ENCODE measurements around the gene SOX4. TPM values are rescaled to one million over a fixed set of nuclear protein-coding genes. Genes with fewer than 3 reads are reported as not detected.

SOX4 gene
- total RNA-seq, 2 experiments from 2014 or later, result 1.4 TPM

DNA sequence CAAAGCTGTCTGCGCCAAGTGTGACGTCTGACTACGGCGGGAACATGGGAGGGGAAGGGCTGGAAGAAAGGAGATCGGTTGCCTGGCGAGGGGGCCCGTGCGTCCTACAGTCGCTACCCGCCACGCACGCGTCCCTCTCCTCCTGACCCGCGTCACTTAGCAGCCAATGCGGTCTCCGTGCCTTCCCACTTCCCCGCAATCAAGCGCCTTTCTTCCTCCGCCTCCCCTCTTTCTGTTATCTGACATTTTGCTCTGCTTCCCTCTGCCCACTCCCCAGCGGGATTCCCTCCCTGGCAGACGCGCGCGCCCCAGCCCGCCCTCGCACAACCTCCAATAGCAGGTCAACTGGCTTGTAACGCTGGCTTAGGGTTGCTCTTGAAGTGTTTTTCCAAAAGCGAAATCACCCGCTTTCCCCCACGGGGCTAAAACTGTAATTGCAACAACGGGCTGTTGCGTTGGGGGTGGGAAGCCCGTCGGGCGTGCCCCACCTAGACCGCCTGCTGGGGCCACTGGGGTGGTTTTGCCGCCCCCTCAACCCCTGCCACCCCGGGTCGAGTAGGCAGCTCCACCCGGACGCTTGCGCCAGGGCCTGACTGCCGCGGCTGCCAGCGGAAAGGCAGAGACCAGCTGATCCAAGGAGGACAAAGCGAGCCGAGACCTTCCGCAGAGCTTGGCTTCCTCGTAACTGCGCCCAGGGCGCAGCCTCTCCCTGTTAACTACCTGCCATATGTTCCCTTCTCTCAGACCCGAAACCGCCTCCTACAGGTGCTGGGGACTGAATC, 6.2 kb upstream of the SOX4 start:
- ChIA-PET CTCF (interaction anchor here (1.6 to 2.1 kb wide), 2 partner anchors 1023 to 1029 kb away, joined by 3 to 19 read pairs; no protein-coding TSS in a partner anchor), POLR2A (no interaction called here)
- peak; percentile 34 for DNase-seq
- Mint-ChIP-seq H3K4me3 (peak overlapping the region; percentile 88), H3K9me3 (peaks cover 6% of the 10 kb centered on the region), H3K4me1 (peaks cover 17% of the 10 kb centered on the region), H3K27ac (peak overlapping the region; percentile 88), H3K27me3 (peaks cover 42% of the 10 kb centered on the region), H3K36me3 (ENCODE audit: low read depth) (no peaks in the 10 kb centered on the region)

DNA sequence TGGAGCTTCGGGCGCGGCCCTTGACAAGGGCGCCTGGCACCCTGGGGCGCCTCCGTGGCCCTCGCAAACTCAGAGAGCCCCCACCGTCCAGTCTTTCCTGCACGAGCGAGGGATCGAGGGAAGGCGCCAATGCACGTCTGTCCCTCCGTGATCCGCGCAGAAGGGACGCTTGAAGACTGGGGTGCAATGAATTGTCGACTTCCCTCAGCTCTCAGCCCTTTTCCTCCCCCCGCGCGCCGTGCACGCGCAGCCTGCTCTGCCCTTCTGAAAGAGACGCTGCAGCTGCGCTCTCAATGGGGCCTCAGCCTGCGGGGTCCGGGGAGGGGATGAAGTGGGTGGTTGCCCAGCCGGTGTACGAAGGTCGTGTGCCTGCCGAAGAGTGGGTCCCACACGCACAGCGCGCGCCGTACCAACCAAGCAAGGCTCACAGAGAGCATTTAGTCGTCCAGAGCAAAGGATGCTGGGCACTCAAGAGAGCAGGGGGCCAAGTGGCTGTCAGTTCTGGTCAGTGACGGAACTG, 5.5 kb upstream of the SOX4 start:
- peaks cover 3% of the 10 kb centered on the region for H3K9me3 Mint-ChIP-seq
- POLR2A ChIA-PET, result interaction anchor here (0.6 to 2.0 kb wide), 4 partner anchors 383 to 1978 kb away, joined by 3 to 8 read pairs (median 4); no protein-coding TSS in a partner anchor
- CTCF ChIA-PET, result interaction anchor here (0.6 to 2.1 kb wide), 8 partner anchors 12 to 1040 kb away, joined by 3 to 19 read pairs (median 4); no protein-coding TSS in a partner anchor
- peak overlapping the region; percentile 88 for H3K27ac Mint-ChIP-seq
- H3K4me3 Mint-ChIP-seq, result peak overlapping the region; percentile 88
- H3K4me1 Mint-ChIP-seq, result peaks cover 17% of the 10 kb centered on the region
- peak; percentile 39 for DNase-seq
- peaks cover 42% of the 10 kb centered on the region for H3K27me3 Mint-ChIP-seq
- H3K36me3 Mint-ChIP-seq (ENCODE audit: low read depth), result no peaks in the 10 kb centered on the region

DNA sequence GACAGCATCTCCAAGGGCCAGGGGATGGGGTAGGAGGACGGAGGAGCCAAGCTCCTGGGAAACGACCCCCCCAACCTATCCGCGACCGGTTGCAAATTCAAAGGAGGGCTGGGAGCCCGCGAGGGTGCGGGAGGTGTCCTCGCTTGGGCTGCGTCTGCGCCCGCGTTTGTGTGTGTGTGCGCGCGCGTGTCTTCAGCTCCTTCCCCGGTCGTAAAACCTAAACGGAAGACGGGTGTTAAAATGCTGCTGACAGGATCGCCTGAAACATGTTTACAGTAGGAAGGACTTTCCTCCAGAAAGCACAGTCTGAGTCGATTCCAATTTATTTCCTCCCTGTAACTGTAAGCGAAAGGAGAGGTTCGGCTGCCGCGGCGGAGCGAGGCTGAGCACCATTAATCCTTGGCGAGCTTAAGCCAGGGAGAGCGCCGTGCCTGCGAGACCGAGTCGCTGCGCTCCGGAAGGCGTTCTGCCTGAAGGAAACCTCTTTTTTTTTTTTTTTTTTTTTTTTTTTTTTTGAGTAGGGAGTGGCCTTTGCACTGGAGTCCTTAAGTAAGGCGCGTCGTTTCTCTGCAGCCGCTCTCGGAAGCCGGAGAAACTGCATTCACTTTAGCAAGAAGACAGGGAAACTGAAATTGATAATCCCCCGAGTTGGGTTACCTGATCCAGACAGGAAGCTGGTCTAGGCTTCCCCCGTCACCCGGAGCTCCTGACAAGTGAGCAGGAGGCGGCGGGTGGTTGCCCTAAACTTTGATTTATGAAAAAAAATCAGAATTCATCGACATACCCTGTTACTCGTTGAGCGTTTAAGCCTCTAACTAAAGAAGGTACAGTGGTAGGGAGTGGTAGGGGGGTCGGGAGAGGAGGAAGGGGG, 4.8 kb upstream of the SOX4 start:
- H3K36me3 Mint-ChIP-seq (ENCODE audit: low read depth), result no peaks in the 10 kb centered on the region
- POLR2A ChIA-PET, result interaction anchor here (0.6 to 2.0 kb wide), 4 partner anchors 382 to 1979 kb away, joined by 3 to 8 read pairs (median 4); no protein-coding TSS in a partner anchor
- no peaks in the 10 kb centered on the region for H3K9me3 Mint-ChIP-seq
- CTCF ChIA-PET, result interaction anchor here (0.6 to 2.1 kb wide), 9 partner anchors 11 to 1040 kb away, joined by 3 to 19 read pairs (median 4); no protein-coding TSS in a partner anchor
- H3K4me1 Mint-ChIP-seq, result peaks cover 17% of the 10 kb centered on the region
- peak; percentile 53 for DNase-seq
- H3K27me3 Mint-ChIP-seq, result peaks cover 42% of the 10 kb centered on the region
- H3K27ac Mint-ChIP-seq, result peak overlapping the region; percentile 88
- peak overlapping the region; percentile 88 for H3K4me3 Mint-ChIP-seq

DNA sequence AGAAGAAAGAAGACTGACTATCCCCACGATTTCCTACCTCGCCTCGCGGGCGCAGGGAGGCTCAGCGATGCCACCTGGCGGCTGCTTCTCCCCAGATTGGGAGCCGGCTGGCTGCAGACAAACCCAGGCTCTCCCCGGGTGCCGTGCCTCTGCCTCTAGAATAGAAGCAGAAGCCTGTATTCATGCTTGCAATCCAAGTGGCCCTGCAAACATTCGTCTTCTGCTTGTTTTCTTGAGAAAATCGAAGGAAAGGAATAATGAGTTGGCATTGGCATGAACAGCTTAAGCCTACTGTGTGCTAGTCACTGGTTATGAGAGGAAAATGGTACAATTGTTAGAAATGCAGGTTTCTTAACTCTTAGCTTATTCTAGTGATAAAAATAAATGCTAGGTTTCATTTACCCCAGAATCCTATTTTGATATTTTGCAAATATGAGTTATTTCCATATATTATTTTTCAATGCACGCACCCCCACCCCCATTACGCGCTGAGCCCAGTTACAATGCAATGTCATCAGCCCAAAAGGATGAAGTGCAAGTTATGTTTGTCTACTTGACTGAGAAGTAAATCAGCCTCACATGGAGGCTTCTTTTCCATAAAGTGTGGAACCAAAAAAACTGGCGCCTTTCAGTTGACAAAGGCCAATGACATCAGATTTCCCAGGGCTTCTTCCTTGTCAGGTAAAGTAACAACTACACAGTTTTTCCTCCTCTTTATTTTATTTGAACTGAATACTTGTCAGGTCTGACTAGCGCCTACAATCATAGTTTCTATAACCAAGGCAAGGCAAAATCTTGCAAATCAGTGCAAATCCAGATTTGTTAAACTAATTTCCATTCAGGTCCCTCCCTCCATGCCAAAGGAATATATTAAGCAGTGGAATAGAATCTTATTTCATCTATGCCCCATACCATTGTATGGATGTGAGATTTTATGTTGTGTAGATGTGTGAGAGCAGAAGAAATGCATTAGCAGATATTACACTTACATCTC, 3.9 kb upstream of the SOX4 start:
- Mint-ChIP-seq H3K36me3 (ENCODE audit: low read depth) (no peaks in the 10 kb centered on the region), H3K9me3 (no peaks in the 10 kb centered on the region), H3K27ac (peak overlapping the region; percentile 88), H3K4me3 (peak overlapping the region; percentile 88), H3K27me3 (peaks cover 41% of the 10 kb centered on the region), H3K4me1 (peaks cover 19% of the 10 kb centered on the region)
- ChIA-PET CTCF (interaction anchor here (0.6 to 2.1 kb wide), 7 partner anchors 10 to 1382 kb away, joined by 3 to 19 read pairs (median 5); no protein-coding TSS in a partner anchor), POLR2A (interaction anchor here (2.0 kb wide), 1 partner anchor 1025 kb away, joined by 8 read pairs; no protein-coding TSS in a partner anchor)
- DNase-seq, result peak; percentile 83

DNA sequence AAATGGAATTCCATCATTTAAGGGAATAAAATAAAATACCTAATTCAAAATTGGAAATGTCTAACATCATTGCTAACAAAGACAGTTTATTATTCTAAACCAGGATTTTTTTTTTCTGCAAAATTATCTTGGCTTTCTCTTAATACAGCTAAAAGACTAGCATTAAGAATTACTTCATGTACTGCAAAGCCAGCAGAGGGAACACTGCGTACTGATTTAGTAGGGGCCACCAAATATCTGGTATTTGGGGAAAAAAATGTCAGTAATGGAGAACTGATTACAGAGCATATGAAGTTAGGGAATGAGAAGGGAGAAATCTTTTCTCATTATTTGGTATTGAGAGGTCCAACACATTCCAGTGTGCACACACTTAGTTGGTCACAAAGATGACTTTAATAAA, 3.2 kb upstream of the SOX4 start:
- H3K4me1 Mint-ChIP-seq, result peaks cover 21% of the 10 kb centered on the region
- CTCF ChIA-PET, result no interaction called here
- H3K36me3 Mint-ChIP-seq (ENCODE audit: low read depth), result no peaks in the 10 kb centered on the region
- no peak for DNase-seq
- peaks cover 43% of the 10 kb centered on the region for H3K27me3 Mint-ChIP-seq
- H3K27ac Mint-ChIP-seq, result no peak overlapping the region
- H3K4me3 Mint-ChIP-seq, result no peak overlapping the region
- H3K9me3 Mint-ChIP-seq, result no peaks in the 10 kb centered on the region
- POLR2A ChIA-PET, result no interaction called here

DNA sequence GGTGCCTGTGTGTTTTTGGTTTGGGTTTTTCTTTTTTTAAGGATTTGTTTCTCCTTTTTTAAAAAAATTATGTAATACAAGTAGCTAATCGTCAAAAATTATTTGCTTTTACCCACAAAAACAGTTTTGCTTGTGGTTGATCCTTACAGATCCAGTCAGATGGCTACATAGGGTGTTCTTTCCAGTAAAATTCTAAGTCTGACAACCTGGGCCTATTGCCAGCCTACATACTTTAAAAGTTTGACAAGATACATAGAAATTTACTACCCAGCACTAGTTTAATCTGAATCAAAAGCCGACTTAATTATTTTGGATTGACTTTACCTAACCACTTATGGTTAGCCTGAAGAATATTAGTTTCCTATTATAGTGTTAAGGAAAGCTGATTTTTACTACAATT, 2.1 kb upstream of the SOX4 start:
- CTCF ChIA-PET, result no interaction called here

DNA sequence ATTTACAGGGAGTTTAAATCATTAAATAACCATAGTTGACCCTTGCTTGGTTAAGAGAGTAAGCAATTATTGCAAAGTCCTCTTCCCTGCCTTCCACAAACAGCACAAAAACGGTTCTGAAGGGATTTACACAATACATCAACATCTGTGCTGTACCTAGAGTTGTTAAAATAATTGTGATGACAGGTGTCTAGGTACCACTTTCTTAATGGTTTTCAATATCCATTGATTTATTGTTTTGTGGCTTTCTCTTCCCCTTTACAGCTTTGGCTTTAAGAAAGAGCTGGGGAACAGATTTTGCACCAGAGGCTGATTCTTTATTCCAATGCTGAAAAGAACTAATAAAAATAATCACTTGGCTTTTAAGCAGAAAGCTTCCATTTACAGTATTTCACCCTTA, 598 bp upstream of the SOX4 start:
- H3K27me3 Mint-ChIP-seq, result peaks cover 43% of the 10 kb centered on the region

More for the DNA sequence above, 2.1 kb upstream of the SOX4 start:
- no peak overlapping the region for H3K4me3 Mint-ChIP-seq
- peaks cover 29% of the 10 kb centered on the region for H3K4me1 Mint-ChIP-seq
- H3K27ac Mint-ChIP-seq, result no peak overlapping the region
- H3K36me3 Mint-ChIP-seq (ENCODE audit: low read depth), result peaks cover 5% of the 10 kb centered on the region
- POLR2A ChIA-PET, result no interaction called here
- no peaks in the 10 kb centered on the region for H3K9me3 Mint-ChIP-seq
- no peak for DNase-seq
- peaks cover 45% of the 10 kb centered on the region for H3K27me3 Mint-ChIP-seq

DNA sequence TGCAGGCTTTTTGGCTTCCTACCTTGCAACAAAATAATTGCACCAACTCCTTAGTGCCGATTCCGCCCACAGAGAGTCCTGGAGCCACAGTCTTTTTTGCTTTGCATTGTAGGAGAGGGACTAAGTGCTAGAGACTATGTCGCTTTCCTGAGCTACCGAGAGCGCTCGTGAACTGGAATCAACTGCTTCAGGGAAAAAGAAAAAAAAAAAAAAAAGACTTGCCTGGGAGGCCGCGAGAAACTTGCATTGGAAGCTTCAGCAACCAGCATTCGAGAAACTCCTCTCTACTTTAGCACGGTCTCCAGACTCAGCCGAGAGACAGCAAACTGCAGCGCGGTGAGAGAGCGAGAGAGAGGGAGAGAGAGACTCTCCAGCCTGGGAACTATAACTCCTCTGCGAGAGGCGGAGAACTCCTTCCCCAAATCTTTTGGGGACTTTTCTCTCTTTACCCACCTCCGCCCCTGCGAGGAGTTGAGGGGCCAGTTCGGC, 420 bp downstream of the SOX4 start:
- Mint-ChIP-seq H3K9me3 (no peaks in the 10 kb centered on the region), H3K36me3 (ENCODE audit: low read depth) (peaks cover 5% of the 10 kb centered on the region), H3K27me3 (peaks cover 49% of the 10 kb centered on the region), H3K27ac (no peak overlapping the region), H3K4me1 (peaks cover 32% of the 10 kb centered on the region), H3K4me3 (no peak overlapping the region)
- CTCF ChIA-PET, result interaction anchor here (0.5 to 1.3 kb wide), 5 partner anchors 25 to 1959 kb away, joined by 3 to 5 read pairs (median 3); no protein-coding TSS in a partner anchor
- DNase-seq, result peak; percentile 20
- POLR2A ChIA-PET, result interaction anchor here (0.6 to 0.7 kb wide), 2 partner anchors 60 to 1147 kb away, joined by 3 to 5 read pairs; no protein-coding TSS in a partner anchor

More for the DNA sequence above, 598 bp upstream of the SOX4 start:
- no peak overlapping the region for H3K4me3 Mint-ChIP-seq
- H3K9me3 Mint-ChIP-seq, result no peaks in the 10 kb centered on the region
- H3K36me3 Mint-ChIP-seq (ENCODE audit: low read depth), result peaks cover 5% of the 10 kb centered on the region
- H3K27ac Mint-ChIP-seq, result no peak overlapping the region
- POLR2A ChIA-PET, result no interaction called here
- no peak for DNase-seq
- CTCF ChIA-PET, result interaction anchor here (1.3 kb wide), 1 partner anchor 24 kb away, joined by 3 read pairs; no protein-coding TSS in a partner anchor
- peaks cover 30% of the 10 kb centered on the region for H3K4me1 Mint-ChIP-seq

DNA sequence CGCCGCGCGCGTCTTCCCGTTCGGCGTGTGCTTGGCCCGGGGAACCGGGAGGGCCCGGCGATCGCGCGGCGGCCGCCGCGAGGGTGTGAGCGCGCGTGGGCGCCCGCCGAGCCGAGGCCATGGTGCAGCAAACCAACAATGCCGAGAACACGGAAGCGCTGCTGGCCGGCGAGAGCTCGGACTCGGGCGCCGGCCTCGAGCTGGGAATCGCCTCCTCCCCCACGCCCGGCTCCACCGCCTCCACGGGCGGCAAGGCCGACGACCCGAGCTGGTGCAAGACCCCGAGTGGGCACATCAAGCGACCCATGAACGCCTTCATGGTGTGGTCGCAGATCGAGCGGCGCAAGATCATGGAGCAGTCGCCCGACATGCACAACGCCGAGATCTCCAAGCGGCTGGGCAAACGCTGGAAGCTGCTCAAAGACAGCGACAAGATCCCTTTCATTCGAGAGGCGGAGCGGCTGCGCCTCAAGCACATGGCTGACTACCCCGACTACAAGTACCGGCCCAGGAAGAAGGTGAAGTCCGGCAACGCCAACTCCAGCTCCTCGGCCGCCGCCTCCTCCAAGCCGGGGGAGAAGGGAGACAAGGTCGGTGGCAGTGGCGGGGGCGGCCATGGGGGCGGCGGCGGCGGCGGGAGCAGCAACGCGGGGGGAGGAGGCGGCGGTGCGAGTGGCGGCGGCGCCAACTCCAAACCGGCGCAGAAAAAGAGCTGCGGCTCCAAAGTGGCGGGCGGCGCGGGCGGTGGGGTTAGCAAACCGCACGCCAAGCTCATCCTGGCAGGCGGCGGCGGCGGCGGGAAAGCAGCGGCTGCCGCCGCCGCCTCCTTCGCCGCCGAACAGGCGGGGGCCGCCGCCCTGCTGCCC, 1.1 kb downstream of the SOX4 start:
- DNase-seq, result peak; percentile 47
- Mint-ChIP-seq H3K4me1 (peaks cover 31% of the 10 kb centered on the region), H3K36me3 (ENCODE audit: low read depth) (peaks cover 5% of the 10 kb centered on the region), H3K4me3 (peak overlapping the region; percentile 80), H3K27ac (peak overlapping the region; percentile 84), H3K27me3 (peaks cover 53% of the 10 kb centered on the region), H3K9me3 (no peaks in the 10 kb centered on the region)
- ChIA-PET CTCF (interaction anchor here (0.6 to 1.0 kb wide), 4 partner anchors 46 to 1958 kb away, joined by 3 to 5 read pairs (median 4); no protein-coding TSS in a partner anchor), POLR2A (interaction anchor here (0.6 kb wide), 2 partner anchors 60 to 1024 kb away, joined by 5 to 7 read pairs; no protein-coding TSS in a partner anchor)

DNA sequence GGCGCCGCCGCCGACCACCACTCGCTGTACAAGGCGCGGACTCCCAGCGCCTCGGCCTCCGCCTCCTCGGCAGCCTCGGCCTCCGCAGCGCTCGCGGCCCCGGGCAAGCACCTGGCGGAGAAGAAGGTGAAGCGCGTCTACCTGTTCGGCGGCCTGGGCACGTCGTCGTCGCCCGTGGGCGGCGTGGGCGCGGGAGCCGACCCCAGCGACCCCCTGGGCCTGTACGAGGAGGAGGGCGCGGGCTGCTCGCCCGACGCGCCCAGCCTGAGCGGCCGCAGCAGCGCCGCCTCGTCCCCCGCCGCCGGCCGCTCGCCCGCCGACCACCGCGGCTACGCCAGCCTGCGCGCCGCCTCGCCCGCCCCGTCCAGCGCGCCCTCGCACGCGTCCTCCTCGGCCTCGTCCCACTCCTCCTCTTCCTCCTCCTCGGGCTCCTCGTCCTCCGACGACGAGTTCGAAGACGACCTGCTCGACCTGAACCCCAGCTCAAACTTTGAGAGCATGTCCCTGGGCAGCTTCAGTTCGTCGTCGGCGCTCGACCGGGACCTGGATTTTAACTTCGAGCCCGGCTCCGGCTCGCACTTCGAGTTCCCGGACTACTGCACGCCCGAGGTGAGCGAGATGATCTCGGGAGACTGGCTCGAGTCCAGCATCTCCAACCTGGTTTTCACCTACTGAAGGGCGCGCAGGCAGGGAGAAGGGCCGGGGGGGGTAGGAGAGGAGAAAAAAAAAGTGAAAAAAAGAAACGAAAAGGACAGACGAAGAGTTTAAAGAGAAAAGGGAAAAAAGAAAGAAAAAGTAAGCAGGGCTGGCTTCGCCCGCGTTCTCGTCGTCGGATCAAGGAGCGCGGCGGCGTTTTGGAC, 2.0 kb downstream of the SOX4 start:
- peak overlapping the region; percentile 86 for H3K27ac Mint-ChIP-seq
- ChIA-PET CTCF (interaction anchor here (0.6 kb wide), 1 partner anchor 45 kb away, joined by 4 read pairs; no protein-coding TSS in a partner anchor), POLR2A (no interaction called here)
- peaks cover 48% of the 10 kb centered on the region for H3K27me3 Mint-ChIP-seq
- peak; percentile 21 for DNase-seq
- peak overlapping the region; percentile 79 for H3K4me3 Mint-ChIP-seq
- peaks cover 5% of the 10 kb centered on the region for H3K36me3 Mint-ChIP-seq (ENCODE audit: low read depth)
- H3K4me1 Mint-ChIP-seq, result peaks cover 27% of the 10 kb centered on the region
- H3K9me3 Mint-ChIP-seq, result no peaks in the 10 kb centered on the region

Measured in activated CD4-positive, alpha-beta T cell treated with anti-CD3 and anti-CD28 coated beads, Interleukin-2, amount 10 ng/mL, durations not matched to agents 7 days and 5 days (primary cell).